WTC11 (cell line): ENCODE measurements around the gene TNN. TPM values are rescaled to one million over a fixed set of nuclear protein-coding genes. Genes with fewer than 3 reads are reported as not detected.

Source experiments
- ATAC-seq: fragments of 200-7000 bp; cut with Tn5 transposase; 2 replicates; pipeline ENCODE4 v1.10.0; 2021; ENCODE audit warnings: mild to moderate bottlenecking, moderate library complexity
- CTCF ChIA-PET: fragments of 300-600 bp; sonication (Branson Sonifier 250); formaldehyde crosslinking; loops from one replicate; lab custom pipeline; 2021; ENCODE audit warnings: antibody characterized with exemption; lab: Charles Lee
- POLR2A ChIA-PET: fragments of 350-600 bp; sonication (Branson Sonifier 250); formaldehyde crosslinking; loops from one replicate; lab custom pipeline; 2021; ENCODE audit warnings: antibody characterized with exemption; lab: Charles Lee
- DNase-seq: peaks from one replicate; pipeline ENCODE4 v3.0.0; 2021; ENCODE audit warnings: low spot score
- H3K27ac Mint-ChIP-seq: 2 replicates; pipeline ENCODE4 v1.8.0; 2021; ENCODE audit warnings: mixed read lengths
- H3K27me3 Mint-ChIP-seq: 2 replicates; pipeline ENCODE4 v1.8.0; 2021; ENCODE audit warnings: low read depth, mild to moderate bottlenecking, moderate library complexity, mixed read lengths
- H3K36me3 Mint-ChIP-seq: 2 replicates; pipeline ENCODE4 v1.8.0; 2021; ENCODE audit warnings: mixed read lengths
- H3K4me1 Mint-ChIP-seq: 2 replicates; pipeline ENCODE4 v1.8.0; 2022; ENCODE audit warnings: mixed read lengths
- H3K4me3 Mint-ChIP-seq: 2 replicates; pipeline ENCODE4 v1.8.0; 2021; ENCODE audit warnings: mild to moderate bottlenecking, moderate library complexity, mixed read lengths
- H3K9me3 Mint-ChIP-seq: 2 replicates; pipeline ENCODE4 v1.8.0; 2021; ENCODE audit warnings: mixed read lengths
- AFF4 ChIP-seq: sonication (generic); formaldehyde crosslinking; IDR thresholded peaks from 2 replicates; pipeline ENCODE4 v1.8.1; 2023; ENCODE audit warnings: mild to moderate bottlenecking, missing genetic modification reagents, borderline replicate concordance
- ARID4B ChIP-seq: sonication (generic); formaldehyde crosslinking; IDR thresholded peaks from 2 replicates; pipeline ENCODE4 v1.8.0; 2023; ENCODE audit warnings: missing genetic modification reagents, mild to moderate bottlenecking, borderline replicate concordance
- CTCF ChIP-seq: fragments of 200-600 bp; IDR thresholded peaks from 2 replicates; pipeline ENCODE4 v1.8.0; 2022; ENCODE audit warnings: antibody characterized with exemption
- E2F4 ChIP-seq: sonication (generic); formaldehyde crosslinking; IDR thresholded peaks from 2 replicates; pipeline ENCODE4 v1.8.1; 2022; ENCODE audit warnings: low read depth, mild to moderate bottlenecking, moderate library complexity, missing genetic modification reagents, borderline replicate concordance
- E2F5 ChIP-seq: sonication (generic); formaldehyde crosslinking; IDR thresholded peaks from 2 replicates; pipeline ENCODE4 v1.8.1; 2022; ENCODE audit warnings: mild to moderate bottlenecking, moderate library complexity, missing genetic modification reagents
- ERG ChIP-seq: fragments of 250-450 bp; sonication (Bioruptor Pico); IDR thresholded peaks from 2 replicates; pipeline ENCODE4 v1.8.0; 2021; ENCODE audit warnings: mild to moderate bottlenecking
- FOXJ3 ChIP-seq: sonication (generic); formaldehyde crosslinking; IDR thresholded peaks from 2 replicates; pipeline ENCODE4 v1.9.0; 2021; ENCODE audit warnings: missing genetic modification reagents, mild to moderate bottlenecking, borderline replicate concordance
- FOXP4 ChIP-seq: sonication (generic); formaldehyde crosslinking; IDR thresholded peaks from 2 replicates; pipeline ENCODE4 v1.8.0; 2022; ENCODE audit warnings: mild to moderate bottlenecking, missing genetic modification reagents
- JAZF1 ChIP-seq: fragments of 250-450 bp; sonication (Bioruptor Pico); IDR thresholded peaks from 2 replicates; pipeline ENCODE4 v1.9.0; 2021; ENCODE audit warnings: moderate library complexity, mild to moderate bottlenecking, inconsistent platforms
- JUN ChIP-seq: sonication (generic); formaldehyde crosslinking; IDR thresholded peaks from 2 replicates; pipeline ENCODE4 v1.8.0; 2023; ENCODE audit warnings: mild to moderate bottlenecking, missing genetic modification reagents
- OVOL2 ChIP-seq: fragments of 250-450 bp; sonication (Bioruptor Pico); IDR thresholded peaks from 2 replicates; pipeline ENCODE4 v1.9.0; 2021; ENCODE audit warnings: mild to moderate bottlenecking, borderline replicate concordance
- RORB ChIP-seq: fragments of 250-450 bp; sonication (Bioruptor Pico); IDR thresholded peaks from 2 replicates; pipeline ENCODE4 v1.9.0; 2021; ENCODE audit warnings: mild to moderate bottlenecking
- TEAD1 ChIP-seq: sonication (generic); formaldehyde crosslinking; IDR thresholded peaks from 2 replicates; pipeline ENCODE4 v1.8.0; 2022; ENCODE audit warnings: mild to moderate bottlenecking, missing genetic modification reagents
- ZNF219 ChIP-seq: sonication (generic); formaldehyde crosslinking; IDR thresholded peaks from 2 replicates; pipeline ENCODE4 v1.8.0; 2023; ENCODE audit warnings: missing genetic modification reagents, mild to moderate bottlenecking, borderline replicate concordance
- ZNF263 ChIP-seq: sonication (generic); formaldehyde crosslinking; IDR thresholded peaks from 2 replicates; pipeline ENCODE4 v1.8.1; 2022; ENCODE audit warnings: low read depth, mild to moderate bottlenecking, moderate library complexity, missing genetic modification reagents
- ZNF671 ChIP-seq: fragments of 250-450 bp; sonication (Bioruptor Pico); IDR thresholded peaks from 2 replicates; pipeline ENCODE4 v1.8.0; 2021; ENCODE audit warnings: mild to moderate bottlenecking
- total RNA-seq: library from RNA; stranded (reverse); gene quantifications from 3 replicates; pipeline ENCODE4 v1.2.3, GENCODE V29; 2021

The TNN gene
- total RNA-seq, 1 experiment from 2014 or later, result 0.44 TPM

- no peak for DNase-seq
Measured at GRCh38 chr1:175043824-175044223, 23.8 kb upstream of the TNN start.

More at GRCh38 chr1:175043824-175044223, 23.8 kb upstream of the TNN start:
- H3K27ac Mint-ChIP-seq, result no peak overlapping the region
- TF ChIP-seq ZNF219 (no peak), JAZF1 (no peak), E2F4 (CRISPR knock-in tag) (no peak), FOXJ3 (CRISPR knock-in tag) (no peak), OVOL2 (CRISPR knock-in tag) (no peak), CTCF (no peak), AFF4 (CRISPR knock-in tag) (no peak), ZNF671 (no peak), JUN (CRISPR knock-in tag) (no peak), TEAD1 (CRISPR knock-in tag) (no peak), ARID4B (no peak), E2F5 (no peak), RORB (CRISPR knock-in tag) (no peak), FOXP4 (CRISPR knock-in tag) (no peak), ERG (CRISPR knock-in tag) (no peak), ZNF263 (CRISPR knock-in tag) (no peak)
- H3K36me3 Mint-ChIP-seq, result no peaks in the 10 kb centered on the region
- H3K9me3 Mint-ChIP-seq, result peaks cover 4% of the 10 kb centered on the region; the same call in 1 of the 2 replicates
- peak; percentile 66 for ATAC-seq
- no peaks in the 10 kb centered on the region for H3K27me3 Mint-ChIP-seq
- ChIA-PET POLR2A (no interaction called here), CTCF (interaction anchor here (1.0 to 4.9 kb wide), 3 partner anchors 81 to 108 kb away, joined by 3 to 19 read pairs (median 5); no protein-coding TSS in a partner anchor)
- H3K4me3 Mint-ChIP-seq, result no peak overlapping the region
- H3K4me1 Mint-ChIP-seq, result peaks cover 9% of the 10 kb centered on the region
